Kidney (tissue), 14 donors: Measurements from ENCODE around the gene CEP135. TPM values are rescaled to one million over a fixed set of nuclear protein-coding genes. Genes with fewer than 3 reads are reported as not detected.

Source experiments
- DNase-seq, 5 donors: peaks; one replicate each; pipeline ENCODE4 v3.0.0-alpha.2; 2013 to 2020
- FAIRE-seq: peaks from 2 replicates; lab custom pipeline; 2012; peaks lifted over from hg19 to GRCh38; lab: Jason Lieb, UNC
- H3K27ac ChIP-seq, 2 donors: one replicate each; pipeline ENCODE4 v1.7.0; 2013; ENCODE audit warnings: low read depth in 2 of 2, low read length in 2 of 2, inconsistent platforms in 1 of 2
- H3K27me3 ChIP-seq: one replicate; pipeline ENCODE4 v1.7.1; 2013; ENCODE audit warnings: low read length, inconsistent platforms; ENCODE audit not compliant: control insufficient read depth, insufficient read depth
- H3K36me3 ChIP-seq, 3 donors: one replicate each; pipeline versions ENCODE4 v1.7.0 to v1.7.1; 2013; ENCODE audit warnings: low read length in 3 of 3, control low read depth in 1 of 3, inconsistent platforms in 1 of 3; ENCODE audit not compliant: insufficient read depth in 3 of 3, control insufficient read depth in 2 of 3
- H3K4me1 ChIP-seq, 3 donors: one replicate each; pipeline versions ENCODE4 v1.7.0 to v1.7.1; 2013; ENCODE audit warnings: low read length in 3 of 3, inconsistent platforms in 1 of 3, low read depth in 1 of 3; ENCODE audit not compliant: control insufficient read depth in 2 of 3, insufficient read depth in 2 of 3
- H3K4me3 ChIP-seq, 3 donors: one replicate each; pipeline versions ENCODE4 v1.7.0 to v1.8.1; 2013; ENCODE audit warnings: low read length in 3 of 3, control low read depth in 1 of 3, inconsistent platforms in 1 of 3
- H3K9ac ChIP-seq, 3 donors: one replicate each; pipeline versions ENCODE4 v1.7.0 to v1.7.1; 2013; ENCODE audit warnings: low read length in 3 of 3, control low read depth in 1 of 3, inconsistent platforms in 1 of 3
- H3K9me3 ChIP-seq, 3 donors: one replicate each; pipeline versions ENCODE4 v1.7.0 to v1.7.1; 2013; ENCODE audit warnings: low read length in 3 of 3, control low read depth in 1 of 3, inconsistent platforms in 1 of 3; ENCODE audit not compliant: control insufficient read depth in 2 of 3, insufficient read depth in 1 of 3
- intact Hi-C: fragments of 100-400 bp; cut with DNase I; formaldehyde crosslinking; loops from one replicate; pipeline ENCODE4 v1.11.1; 2022
- polyA plus RNA-seq: library from polyadenylated mRNA; stranded (reverse); fragments of 350-450 nt; fragmentation: Illumina TruSeq; extraction: RNeasy Lipid Tissue Mini Kit (QIAGEN cat#74804); gene quantifications from one replicate; pipeline ENCODE4 v1.2.3, GENCODE V29; 2014; ENCODE audit warnings: low read depth, low replicate concordance; ENCODE audit not compliant: insufficient read depth
- total RNA-seq: library from RNA; stranded (reverse); fragmentation: NEBNext Ultra II Directional; extraction: Animal tissue kit (Norgen Biotek cat#: 25700); gene quantifications from one replicate; pipeline ENCODE4 v1.2.1, GENCODE V29; 2021
- TF ChIP-seq, protein P1 (sequence below): IDR thresholded peaks from 3 replicates; pipeline ENCODE4 v1.5.1; 2012; ENCODE audit warnings: mild to moderate bottlenecking, moderate library complexity, borderline replicate concordance; ENCODE audit not compliant: insufficient read depth; ENCODE audit errors: extremely low read depth
- donor health status: control.
- donor health status: control.
- donor health status: control.
- donor health status: control.
- donor health status: control.
- donor health status: DM: yes; HTN: yes; CAD: no.
- donor health status: Normal renal cell carcinoma (clear cell type).

CEP135 gene
- total and polyA plus RNA-seq, 2 donors from 2014 or later = 2.3 to 9.2 TPM

DNA sequence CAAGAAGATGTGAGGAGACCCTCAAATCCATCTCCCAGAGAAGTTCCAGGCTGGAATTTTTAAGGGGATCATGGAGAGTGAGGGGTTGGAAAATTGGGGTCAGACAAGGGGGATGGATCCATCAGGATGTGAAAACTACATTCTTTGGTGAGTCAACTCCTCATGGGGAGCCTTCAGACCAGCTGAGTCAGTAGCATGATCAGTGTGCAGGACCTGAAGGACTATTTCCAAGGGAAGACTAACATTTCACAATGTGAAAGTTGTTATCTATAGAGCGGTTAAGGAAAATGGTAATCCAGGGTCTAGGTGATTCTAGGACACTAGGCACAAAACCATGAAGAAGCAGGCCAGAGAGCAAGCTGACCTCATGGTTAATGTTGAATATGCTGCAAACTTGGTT lies 38.6 kb upstream of the CEP135 start:
- Histone ChIP-seq H3K4me1 (no peaks in the 10 kb centered on the region), H3K27ac (no peak overlapping the region), H3K27me3 (no peaks in the 10 kb centered on the region), H3K4me3 (no peak overlapping the region), H3K36me3 (no peaks in the 10 kb centered on the region), H3K9me3 (no peaks in the 10 kb centered on the region), H3K9ac (no peak overlapping the region)
- TF ChIP-seq, protein P1, sequence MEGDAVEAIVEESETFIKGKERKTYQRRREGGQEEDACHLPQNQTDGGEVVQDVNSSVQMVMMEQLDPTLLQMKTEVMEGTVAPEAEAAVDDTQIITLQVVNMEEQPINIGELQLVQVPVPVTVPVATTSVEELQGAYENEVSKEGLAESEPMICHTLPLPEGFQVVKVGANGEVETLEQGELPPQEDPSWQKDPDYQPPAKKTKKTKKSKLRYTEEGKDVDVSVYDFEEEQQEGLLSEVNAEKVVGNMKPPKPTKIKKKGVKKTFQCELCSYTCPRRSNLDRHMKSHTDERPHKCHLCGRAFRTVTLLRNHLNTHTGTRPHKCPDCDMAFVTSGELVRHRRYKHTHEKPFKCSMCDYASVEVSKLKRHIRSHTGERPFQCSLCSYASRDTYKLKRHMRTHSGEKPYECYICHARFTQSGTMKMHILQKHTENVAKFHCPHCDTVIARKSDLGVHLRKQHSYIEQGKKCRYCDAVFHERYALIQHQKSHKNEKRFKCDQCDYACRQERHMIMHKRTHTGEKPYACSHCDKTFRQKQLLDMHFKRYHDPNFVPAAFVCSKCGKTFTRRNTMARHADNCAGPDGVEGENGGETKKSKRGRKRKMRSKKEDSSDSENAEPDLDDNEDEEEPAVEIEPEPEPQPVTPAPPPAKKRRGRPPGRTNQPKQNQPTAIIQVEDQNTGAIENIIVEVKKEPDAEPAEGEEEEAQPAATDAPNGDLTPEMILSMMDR = no peak
- DNase-seq = no peak
- intact Hi-C loops = no loop called here
- FAIRE-seq = no peak

DNA sequence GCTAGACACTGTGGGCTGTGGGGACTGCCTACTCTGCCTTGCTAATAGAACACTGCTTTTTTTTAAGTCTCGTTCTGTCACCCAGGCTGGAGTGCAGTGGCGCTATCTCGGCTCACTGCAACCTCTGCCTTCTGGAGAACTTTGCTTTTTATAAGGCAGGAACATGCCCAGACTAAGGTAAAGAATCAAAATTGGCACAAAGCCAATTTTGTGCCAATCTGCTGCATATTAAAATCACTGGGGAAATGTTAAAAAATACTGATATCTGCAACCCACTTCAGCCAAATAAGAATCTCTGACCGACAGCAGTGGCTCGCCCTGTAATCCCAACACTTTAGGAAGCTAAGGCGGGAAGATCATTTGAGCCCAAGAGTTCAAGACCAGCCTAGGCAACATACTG lies 36.5 kb upstream of the CEP135 start:
- no peak overlapping the region for H3K9ac ChIP-seq
- FAIRE-seq = no peak
- TF ChIP-seq, protein P1 = no peak

DNA sequence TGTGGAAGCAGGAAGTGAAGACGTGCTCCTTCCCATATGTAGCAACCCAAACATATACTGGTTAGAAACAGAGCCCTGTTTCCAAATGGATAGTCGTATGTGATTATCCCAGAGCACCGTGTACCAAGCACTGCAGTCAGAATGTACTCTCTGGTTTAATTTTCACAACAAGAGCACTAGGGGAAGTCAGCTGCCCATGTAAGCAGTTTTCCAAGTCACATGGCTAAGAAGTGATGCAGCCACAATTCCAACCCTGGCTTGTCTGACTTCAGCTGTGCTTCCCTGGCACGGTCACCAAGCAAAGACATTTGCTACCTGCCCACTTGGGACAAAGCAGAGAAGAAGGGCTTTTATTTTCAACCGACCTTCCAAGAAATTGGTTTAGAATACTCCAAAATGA lies 28.2 kb upstream of the CEP135 start:
- no peak for FAIRE-seq
- no peak for DNase-seq
- no peak overlapping the region for H3K27ac ChIP-seq
- H3K4me1 ChIP-seq = no peaks in the 10 kb centered on the region
- no peaks in the 10 kb centered on the region for H3K9me3 ChIP-seq
- no peaks in the 10 kb centered on the region for H3K36me3 ChIP-seq
- intact Hi-C loops = no loop called here
- H3K4me3 ChIP-seq = no peak overlapping the region
- H3K27me3 ChIP-seq = no peaks in the 10 kb centered on the region
- H3K9ac ChIP-seq = no peak overlapping the region
- TF ChIP-seq, protein P1 = no peak

More for the DNA sequence above, 36.5 kb upstream of the CEP135 start:
- no peak for DNase-seq
- H3K27me3 ChIP-seq = no peaks in the 10 kb centered on the region
- no peak overlapping the region for H3K27ac ChIP-seq
- no peaks in the 10 kb centered on the region for H3K36me3 ChIP-seq
- no peak overlapping the region for H3K4me3 ChIP-seq
- no peaks in the 10 kb centered on the region for H3K9me3 ChIP-seq
- intact Hi-C loops = no loop called here
- H3K4me1 ChIP-seq = no peaks in the 10 kb centered on the region

DNA sequence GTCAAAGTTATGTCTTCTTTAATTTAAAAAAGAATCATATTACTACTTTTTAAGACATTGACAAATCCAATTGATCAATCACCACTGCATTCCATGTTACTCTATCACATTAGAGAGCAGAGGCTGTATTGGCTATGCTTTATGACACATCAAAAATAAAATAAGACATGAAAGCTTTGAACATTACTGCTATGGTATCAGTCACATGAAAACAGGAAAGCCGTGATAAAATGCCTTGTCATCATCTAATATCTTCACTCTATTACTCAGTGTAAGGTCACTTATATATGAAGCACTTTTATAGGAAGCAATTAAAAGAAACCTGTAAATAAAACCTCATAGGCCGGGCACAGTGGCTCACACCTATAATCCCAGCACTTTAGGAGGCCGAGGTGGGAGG lies 27.7 kb upstream of the CEP135 start:
- Histone ChIP-seq H3K4me1 (no peaks in the 10 kb centered on the region), H3K4me3 (no peak overlapping the region), H3K9me3 (no peaks in the 10 kb centered on the region), H3K36me3 (no peaks in the 10 kb centered on the region), H3K9ac (no peak overlapping the region), H3K27me3 (no peaks in the 10 kb centered on the region), H3K27ac (no peak overlapping the region)
- intact Hi-C loops = no loop called here
- DNase-seq = no peak
- no peak for FAIRE-seq
- TF ChIP-seq, protein P1 = no peak
